HG03469 (cell line): ENCODE data around the gene VGLL4.

Source experiments
- ATAC-seq: cut with Tn5 transposase; IDR thresholded peaks from one replicate; pipeline ENCODE4 v1.9.1; 2021; ENCODE audit warnings: mild to moderate bottlenecking, moderate library complexity, moderate number of reproducible peaks; ENCODE audit not compliant: unreplicated experiment

The VGLL4 gene

GRCh38 chr3:11629716-11630115 is 14.0 kb downstream of the VGLL4 start:
- ATAC-seq: no peak

- no peak for ATAC-seq
Observed at GRCh38 chr3:11627612-11628011, 16.1 kb downstream of the VGLL4 start.

DNA sequence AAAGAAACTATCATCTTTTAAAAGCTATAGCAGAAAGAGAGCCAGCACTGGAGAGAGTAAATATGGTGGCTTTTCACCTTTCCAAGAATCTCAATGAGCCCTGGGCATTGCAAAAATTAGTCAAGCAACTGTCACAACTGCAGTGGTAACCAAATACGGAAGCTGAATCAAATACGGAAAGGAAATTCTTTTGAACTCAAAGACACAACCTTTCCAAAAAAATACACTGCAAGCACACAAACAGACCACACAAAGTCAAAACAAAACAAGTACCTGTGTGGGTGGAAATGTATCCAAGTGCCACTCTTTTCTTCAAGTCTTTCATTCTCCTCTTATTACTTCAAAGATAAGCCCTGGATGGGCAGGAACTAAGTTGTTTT is 17.6 kb downstream of the VGLL4 start:
- ATAC-seq: peak; percentile 67

- no peak for ATAC-seq
Observed at GRCh38 chr3:11625376-11626083, 18.2 kb downstream of the VGLL4 start.

GRCh38 chr3:11624704-11625375 is 18.9 kb downstream of the VGLL4 start:
- no peak for ATAC-seq

DNA sequence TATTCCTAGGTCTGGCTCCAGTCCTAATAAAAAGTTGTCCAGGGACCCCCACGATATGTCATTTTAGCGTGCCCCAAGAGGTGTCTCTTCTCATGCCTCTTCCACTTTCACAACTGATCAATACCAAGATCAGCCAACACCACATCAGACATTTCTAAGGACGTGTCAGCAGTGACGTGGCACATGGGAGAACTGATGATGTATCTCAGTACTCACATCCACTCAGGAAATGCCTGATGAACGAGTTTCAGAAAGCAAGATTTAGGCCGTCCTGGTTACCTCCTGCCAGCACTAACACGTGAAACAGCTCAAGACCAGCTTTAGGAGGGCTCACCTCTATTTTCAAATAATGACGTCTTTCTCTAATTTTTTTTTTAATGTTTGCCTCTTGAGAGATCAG is 19.6 kb downstream of the VGLL4 start:
- no peak for ATAC-seq

GRCh38 chr3:11622586-11623550 is 20.8 kb downstream of the VGLL4 start:
- ATAC-seq: no peak

DNA sequence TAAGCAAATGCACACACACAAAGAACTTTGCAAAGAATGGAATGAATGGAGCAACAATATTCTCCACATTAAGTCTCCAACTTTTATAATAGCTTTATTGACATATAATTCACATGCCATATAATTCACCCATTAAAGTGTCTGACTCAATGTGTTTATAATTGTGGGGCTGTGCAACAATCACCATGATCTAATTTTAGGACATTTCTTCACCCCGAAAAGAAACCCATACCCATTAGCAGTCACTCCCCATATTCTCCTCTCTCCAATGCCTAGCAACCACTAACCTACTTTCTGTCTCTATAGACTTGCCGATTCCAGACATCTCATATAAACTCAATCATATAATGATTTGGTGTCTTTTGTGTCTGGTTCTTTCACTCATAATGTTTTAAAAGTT is 22.6 kb downstream of the VGLL4 start:
- no peak for ATAC-seq

DNA sequence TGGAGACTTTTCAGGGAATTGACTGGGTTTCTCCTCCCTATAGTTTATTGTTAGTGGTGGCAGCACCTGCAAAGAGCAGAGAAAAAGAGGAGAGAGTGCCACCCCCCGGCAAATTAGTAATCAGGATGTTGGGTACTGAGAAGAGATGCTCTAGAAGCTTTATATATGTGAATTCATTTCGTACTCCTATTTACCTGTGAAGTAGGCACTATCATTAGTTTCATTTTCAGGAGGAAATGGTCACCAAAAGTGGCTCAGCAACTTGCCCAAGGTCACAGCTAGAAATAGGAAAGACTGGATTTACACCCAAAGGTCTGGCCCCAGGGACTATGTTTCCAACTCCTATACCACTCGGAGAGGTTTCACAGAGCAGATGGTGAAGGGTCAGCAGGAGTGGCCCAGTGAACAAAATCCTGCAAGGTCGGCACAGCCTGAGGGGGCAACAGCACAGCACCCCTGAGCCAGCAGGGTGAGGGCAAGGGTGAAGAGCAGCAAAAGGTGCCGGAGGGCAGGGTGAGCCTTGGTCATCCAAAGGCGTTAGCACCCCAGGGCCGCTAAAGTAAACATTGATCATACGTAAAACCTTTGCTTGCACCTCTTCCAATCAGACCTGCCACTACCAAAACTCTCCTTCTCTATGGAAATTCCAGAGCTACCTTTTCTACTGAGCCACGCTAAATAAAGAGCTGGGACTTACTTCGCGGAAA is 23.6 kb downstream of the VGLL4 start:
- no peak for ATAC-seq

GRCh38 chr3:11619461-11619860 is 24.3 kb downstream of the VGLL4 start:
- ATAC-seq: no peak

DNA sequence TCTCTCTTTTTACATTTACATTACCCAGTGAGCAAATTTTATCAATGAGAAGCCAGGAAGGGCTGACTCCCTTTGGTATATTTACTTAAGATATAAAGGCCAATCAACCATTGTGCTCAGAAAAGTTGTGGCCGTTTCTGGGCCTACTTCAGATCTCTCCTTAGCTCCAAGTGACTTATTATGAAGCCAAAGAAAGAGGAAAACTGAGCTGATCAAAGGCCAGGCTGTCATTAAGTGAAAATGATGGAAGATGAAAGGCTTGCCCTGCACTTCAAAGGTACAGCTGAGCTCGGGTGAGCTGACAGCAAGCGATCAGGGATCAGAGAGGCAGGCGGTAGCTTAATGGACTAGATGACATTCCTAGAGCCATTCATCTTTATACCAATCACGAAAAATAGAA is 24.8 kb downstream of the VGLL4 start:
- no peak for ATAC-seq

DNA sequence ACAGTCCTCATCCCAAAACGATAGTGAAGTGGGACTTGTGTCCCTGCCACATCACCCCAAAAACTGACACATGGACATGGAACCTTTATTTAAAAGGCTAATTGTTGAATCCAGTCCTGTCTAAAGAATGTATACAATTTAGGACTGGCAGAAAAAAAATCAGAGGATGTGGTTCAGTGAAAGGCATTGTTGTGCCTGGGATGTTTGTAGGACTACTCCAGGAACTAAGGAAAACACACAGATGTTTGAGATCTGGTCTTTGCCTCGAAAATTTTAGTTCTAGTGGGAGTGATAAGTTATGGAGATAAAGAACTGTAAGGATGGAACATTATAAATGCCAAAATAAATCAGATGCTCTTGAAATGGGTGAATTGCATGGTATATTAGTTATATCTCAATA is 27.2 kb downstream of the VGLL4 start:
- no peak for ATAC-seq

GRCh38 chr3:11613851-11614487 is 29.7 kb downstream of the VGLL4 start:
- ATAC-seq: no peak

DNA sequence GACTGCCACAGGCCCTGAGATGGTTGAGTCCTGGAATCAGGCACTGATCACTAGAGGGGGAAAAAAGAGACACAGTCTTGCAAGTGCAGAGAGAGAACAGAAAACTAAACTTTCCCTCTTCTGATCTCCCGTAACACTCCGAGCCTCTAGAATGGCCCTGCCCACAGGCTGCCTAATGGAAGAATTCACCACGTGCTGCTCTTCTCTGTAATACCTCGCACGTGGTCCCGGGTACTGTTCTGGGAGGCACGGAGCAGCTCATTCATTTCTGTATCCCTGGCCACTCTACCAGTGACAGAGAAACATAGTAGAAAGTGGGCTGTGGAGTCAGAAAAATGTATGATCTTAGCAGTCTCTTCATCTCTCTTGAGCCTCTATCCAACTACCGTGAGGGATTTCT is 30.4 kb downstream of the VGLL4 start:
- no peak for ATAC-seq

- ATAC-seq: no peak
Observed at GRCh38 chr3:11612515-11613188, 31.1 kb downstream of the VGLL4 start.

GRCh38 chr3:11611341-11611799 is 32.3 kb downstream of the VGLL4 start:
- no peak for ATAC-seq

- no peak for ATAC-seq
Observed at GRCh38 chr3:11610700-11611275, 32.9 kb downstream of the VGLL4 start.

GRCh38 chr3:11610044-11610671 is 33.6 kb downstream of the VGLL4 start:
- no peak for ATAC-seq

GRCh38 chr3:11609481-11609880 is 34.2 kb downstream of the VGLL4 start:
- ATAC-seq: no peak
